Measurements from ENCODE around the gene SIRPG.

SIRPG gene

DNA sequence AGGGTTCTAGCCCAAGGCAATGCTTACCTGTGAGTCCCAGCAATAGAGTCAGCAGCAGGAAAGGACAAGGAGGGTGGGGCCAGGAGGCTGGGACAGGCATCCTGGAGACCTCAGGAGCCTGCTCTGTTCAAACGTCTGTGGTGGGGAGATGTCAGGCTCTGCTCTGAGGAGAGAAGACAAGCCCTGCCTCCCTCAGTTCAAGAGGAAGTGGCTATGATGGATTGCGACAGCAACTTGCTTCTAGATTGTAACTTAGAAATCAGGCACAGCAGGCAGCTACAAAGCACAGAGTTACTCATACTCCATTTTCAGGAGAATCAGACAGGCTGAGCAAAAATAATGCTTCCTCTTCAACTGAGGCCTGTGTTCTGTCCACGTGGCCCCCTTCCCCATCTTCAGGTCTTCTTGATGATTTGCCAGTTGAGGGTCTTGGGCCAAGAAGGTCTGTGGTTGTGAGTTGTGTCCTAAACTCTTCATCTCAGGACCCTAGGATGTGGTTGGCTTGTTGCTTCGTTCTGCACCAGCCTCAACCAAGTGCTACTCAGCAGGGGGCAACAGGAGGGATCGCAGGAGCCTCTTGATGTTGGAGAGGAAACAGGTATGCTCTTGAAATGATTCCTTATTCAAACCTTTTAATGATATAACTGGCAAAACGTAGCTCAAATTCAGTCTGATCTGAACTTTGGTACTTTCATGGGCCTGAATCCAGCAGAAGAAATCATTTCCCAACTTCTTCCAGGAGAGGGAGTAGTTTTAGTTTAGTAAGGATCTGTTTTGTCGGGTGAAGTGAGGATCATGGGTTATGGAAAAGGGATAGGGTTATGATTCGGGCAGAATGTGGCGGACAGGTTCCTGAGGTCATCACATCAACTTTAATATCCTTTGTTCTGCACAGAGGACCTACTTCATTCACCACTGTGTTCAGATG lies 68.8 kb downstream of the SIRPG start:
- DNase-seq = no peak

DNA sequence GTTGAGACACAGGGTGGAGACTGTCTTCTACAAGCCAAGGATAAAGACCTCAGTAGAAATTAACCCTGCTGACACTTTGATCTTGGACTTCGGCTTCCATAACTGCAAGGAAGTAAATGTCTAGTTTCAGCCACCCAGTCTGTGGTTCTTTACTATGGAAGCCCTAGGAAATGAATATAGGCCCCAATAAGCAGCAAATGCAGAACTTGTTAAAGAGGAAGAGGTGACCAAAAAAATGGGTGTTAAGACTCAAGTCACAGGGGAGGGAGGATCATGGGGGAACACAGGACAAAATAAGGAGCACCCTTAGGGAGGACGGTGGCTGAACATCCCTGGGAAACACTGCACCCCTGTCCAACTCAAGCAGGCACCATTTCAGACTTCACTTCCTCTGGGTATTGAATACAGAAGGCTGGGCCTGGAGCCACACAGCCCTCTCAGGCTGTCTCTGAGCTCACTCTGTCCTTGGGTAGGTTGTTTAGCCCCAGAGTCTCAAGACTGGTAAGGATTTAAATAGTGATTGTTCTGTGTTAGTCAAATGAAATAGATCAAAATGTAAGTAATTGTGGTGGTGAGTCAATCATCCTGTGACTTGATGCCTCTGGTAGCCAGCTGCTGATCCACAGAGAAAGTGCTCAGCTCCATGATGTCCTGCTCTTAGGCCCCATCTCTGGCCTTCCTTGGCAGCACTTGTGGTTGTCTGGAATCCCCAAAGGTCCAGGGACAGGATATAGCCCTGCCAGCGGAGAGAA lies 69.6 kb downstream of the SIRPG start:
- no peak for DNase-seq

DNA sequence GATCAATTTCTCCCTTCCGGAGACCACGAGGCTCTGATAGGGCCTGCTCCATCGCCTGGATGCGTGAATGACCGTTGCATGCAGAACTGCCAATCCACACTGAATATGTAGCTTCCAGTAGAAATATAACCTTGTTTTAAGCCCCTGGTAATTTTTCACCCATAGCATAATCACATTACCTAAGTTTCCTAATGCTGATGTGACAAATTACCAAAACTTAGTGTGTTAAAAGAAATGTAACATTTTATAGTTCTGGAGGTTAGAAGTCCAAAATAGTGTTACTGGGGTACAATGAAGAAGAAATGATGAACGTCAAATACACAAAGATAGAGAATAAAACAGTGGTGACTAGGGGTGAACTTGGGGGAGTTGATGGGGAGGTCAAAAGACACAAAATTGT lies 78.1 kb downstream of the SIRPG start:
- no peak for DNase-seq

Measured in T-helper 1 cell (primary cell).